HL-60 (cell line): Measurements from ENCODE around the gene NFIB.

Experiments used
- DNase-seq, 2 experiments: peaks; one replicate each; pipeline ENCODE4 v3.0.0-alpha.2; 2010 to 2020; ENCODE audit warnings: low read depth in 1 of 2, low spot score in 1 of 2
- H3K27ac ChIP-seq: fragments of 250-450 bp; sonication (Bioruptor Pico); replicated peaks from 2 replicates; pipeline ENCODE4 v1.5.1; 2020; ENCODE audit warnings: mild to moderate bottlenecking, moderate library complexity
- H3K27me3 ChIP-seq: fragments of 250-450 bp; sonication (Bioruptor Pico); 2 replicates; pipeline ENCODE4 v1.5.1; 2021; ENCODE audit warnings: mild to moderate bottlenecking, moderate library complexity; ENCODE audit not compliant: insufficient read depth, poor library complexity, severe bottlenecking
- H3K4me3 ChIP-seq: replicated peaks from 2 replicates; pipeline ENCODE4 v1.5.1; 2011; ENCODE audit warnings: mild to moderate bottlenecking, control low read depth, low read length; ENCODE audit not compliant: insufficient read depth
- GABPA ChIP-seq: IDR thresholded peaks from 2 replicates; pipeline ENCODE4 v1.6.1; 2012; ENCODE audit warnings: low read depth
- POLR2AphosphoS5 ChIP-seq: IDR thresholded peaks from 2 replicates; pipeline ENCODE4 v1.6.1; 2012; ENCODE audit warnings: low read depth
- SPI1 ChIP-seq: IDR thresholded peaks from 2 replicates; pipeline ENCODE4 v1.6.1; 2012; ENCODE audit warnings: low read depth, mild to moderate bottlenecking, borderline replicate concordance
- TF ChIP-seq, protein P1 (sequence below): IDR thresholded peaks from 2 replicates; pipeline ENCODE4 v1.6.1; 2012; ENCODE audit warnings: low read depth; ENCODE audit not compliant: insufficient replicate concordance
- TF ChIP-seq, protein P2 (sequence below): IDR thresholded peaks from one replicate; pipeline ENCODE4 v1.5.1; 2011; ENCODE audit warnings: low read length, control low read depth, inconsistent platforms; ENCODE audit not compliant: insufficient read depth

NFIB gene

DNA sequence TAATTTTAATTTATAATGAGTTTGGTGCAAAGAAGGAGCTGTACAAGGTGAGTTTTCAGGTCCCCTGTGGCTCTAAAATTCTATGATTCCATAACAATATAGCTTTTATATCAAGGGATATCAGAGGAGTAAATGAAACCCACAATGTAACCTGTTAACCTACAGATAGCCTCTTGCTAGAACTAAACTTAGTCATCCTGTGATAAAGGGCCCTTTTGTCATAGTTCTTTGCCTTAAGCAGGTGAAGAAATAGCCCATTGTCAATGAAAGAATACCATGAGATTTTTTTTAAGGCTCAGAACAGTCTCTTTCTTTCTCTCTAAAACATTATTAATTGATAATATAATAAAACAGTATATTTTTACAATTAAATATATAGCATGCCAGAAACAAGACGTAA lies 127.8 kb downstream of the NFIB start:
- no peak overlapping the region for H3K27ac ChIP-seq
- H3K27me3 ChIP-seq: no peaks in the 10 kb centered on the region
- TF ChIP-seq, protein P1, sequence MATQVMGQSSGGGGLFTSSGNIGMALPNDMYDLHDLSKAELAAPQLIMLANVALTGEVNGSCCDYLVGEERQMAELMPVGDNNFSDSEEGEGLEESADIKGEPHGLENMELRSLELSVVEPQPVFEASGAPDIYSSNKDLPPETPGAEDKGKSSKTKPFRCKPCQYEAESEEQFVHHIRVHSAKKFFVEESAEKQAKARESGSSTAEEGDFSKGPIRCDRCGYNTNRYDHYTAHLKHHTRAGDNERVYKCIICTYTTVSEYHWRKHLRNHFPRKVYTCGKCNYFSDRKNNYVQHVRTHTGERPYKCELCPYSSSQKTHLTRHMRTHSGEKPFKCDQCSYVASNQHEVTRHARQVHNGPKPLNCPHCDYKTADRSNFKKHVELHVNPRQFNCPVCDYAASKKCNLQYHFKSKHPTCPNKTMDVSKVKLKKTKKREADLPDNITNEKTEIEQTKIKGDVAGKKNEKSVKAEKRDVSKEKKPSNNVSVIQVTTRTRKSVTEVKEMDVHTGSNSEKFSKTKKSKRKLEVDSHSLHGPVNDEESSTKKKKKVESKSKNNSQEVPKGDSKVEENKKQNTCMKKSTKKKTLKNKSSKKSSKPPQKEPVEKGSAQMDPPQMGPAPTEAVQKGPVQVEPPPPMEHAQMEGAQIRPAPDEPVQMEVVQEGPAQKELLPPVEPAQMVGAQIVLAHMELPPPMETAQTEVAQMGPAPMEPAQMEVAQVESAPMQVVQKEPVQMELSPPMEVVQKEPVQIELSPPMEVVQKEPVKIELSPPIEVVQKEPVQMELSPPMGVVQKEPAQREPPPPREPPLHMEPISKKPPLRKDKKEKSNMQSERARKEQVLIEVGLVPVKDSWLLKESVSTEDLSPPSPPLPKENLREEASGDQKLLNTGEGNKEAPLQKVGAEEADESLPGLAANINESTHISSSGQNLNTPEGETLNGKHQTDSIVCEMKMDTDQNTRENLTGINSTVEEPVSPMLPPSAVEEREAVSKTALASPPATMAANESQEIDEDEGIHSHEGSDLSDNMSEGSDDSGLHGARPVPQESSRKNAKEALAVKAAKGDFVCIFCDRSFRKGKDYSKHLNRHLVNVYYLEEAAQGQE: no peak
- TF ChIP-seq SPI1 (no peak), GABPA (no peak), POLR2AphosphoS5 (no peak)
- TF ChIP-seq, protein P2, sequence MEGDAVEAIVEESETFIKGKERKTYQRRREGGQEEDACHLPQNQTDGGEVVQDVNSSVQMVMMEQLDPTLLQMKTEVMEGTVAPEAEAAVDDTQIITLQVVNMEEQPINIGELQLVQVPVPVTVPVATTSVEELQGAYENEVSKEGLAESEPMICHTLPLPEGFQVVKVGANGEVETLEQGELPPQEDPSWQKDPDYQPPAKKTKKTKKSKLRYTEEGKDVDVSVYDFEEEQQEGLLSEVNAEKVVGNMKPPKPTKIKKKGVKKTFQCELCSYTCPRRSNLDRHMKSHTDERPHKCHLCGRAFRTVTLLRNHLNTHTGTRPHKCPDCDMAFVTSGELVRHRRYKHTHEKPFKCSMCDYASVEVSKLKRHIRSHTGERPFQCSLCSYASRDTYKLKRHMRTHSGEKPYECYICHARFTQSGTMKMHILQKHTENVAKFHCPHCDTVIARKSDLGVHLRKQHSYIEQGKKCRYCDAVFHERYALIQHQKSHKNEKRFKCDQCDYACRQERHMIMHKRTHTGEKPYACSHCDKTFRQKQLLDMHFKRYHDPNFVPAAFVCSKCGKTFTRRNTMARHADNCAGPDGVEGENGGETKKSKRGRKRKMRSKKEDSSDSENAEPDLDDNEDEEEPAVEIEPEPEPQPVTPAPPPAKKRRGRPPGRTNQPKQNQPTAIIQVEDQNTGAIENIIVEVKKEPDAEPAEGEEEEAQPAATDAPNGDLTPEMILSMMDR: no peak
- no peak for DNase-seq
- no peak overlapping the region for H3K4me3 ChIP-seq

DNA sequence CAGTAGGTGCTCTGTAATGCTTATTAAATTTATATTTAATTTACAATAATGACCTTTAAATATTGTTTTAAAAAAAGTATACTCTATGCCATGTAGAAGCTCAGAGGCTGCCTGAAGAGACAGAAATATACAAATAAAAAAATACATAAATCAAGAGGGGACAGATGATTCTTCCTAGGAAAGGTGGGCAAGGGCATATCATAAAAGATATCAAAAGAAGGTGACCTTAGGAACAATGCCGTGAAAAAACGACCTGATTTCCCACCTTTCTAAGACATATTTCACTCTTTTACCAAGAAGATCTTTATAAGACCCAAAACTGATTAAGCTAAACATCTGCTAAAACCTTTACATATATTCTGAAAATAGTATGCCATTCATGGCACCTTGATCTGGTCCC lies 128.9 kb downstream of the NFIB start:
- no peak overlapping the region for H3K4me3 ChIP-seq
- DNase-seq: no peak
- H3K27me3 ChIP-seq: no peaks in the 10 kb centered on the region
- TF ChIP-seq, protein P2: no peak
- no peak for TF ChIP-seq SPI1
- no peak for TF ChIP-seq POLR2AphosphoS5
- no peak for TF ChIP-seq GABPA
- TF ChIP-seq, protein P1: no peak
- no peak overlapping the region for H3K27ac ChIP-seq

DNA sequence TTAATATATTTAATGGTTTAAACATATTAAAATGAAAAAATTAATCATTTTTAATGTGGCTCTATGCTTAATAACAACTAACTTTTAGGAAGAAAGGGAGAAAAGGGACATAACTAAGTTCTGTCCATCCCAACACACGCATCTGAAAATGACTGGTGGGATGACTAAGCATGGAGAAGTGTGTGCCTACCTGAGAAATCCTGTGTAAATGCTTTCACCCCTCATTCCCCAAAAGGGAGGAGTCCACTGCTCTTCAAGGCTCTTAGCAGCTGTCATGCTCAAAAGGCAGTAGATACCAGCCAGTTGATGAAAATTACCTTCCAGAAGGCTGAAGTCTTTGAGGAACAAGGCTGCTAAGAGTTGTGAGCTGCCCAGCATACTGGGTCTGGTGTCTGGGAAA lies 130.9 kb downstream of the NFIB start:
- no peak for DNase-seq
- Histone ChIP-seq H3K27ac (no peak overlapping the region), H3K27me3 (no peaks in the 10 kb centered on the region), H3K4me3 (no peak overlapping the region)
- TF ChIP-seq GABPA: no peak
- TF ChIP-seq POLR2AphosphoS5: no peak

DNA sequence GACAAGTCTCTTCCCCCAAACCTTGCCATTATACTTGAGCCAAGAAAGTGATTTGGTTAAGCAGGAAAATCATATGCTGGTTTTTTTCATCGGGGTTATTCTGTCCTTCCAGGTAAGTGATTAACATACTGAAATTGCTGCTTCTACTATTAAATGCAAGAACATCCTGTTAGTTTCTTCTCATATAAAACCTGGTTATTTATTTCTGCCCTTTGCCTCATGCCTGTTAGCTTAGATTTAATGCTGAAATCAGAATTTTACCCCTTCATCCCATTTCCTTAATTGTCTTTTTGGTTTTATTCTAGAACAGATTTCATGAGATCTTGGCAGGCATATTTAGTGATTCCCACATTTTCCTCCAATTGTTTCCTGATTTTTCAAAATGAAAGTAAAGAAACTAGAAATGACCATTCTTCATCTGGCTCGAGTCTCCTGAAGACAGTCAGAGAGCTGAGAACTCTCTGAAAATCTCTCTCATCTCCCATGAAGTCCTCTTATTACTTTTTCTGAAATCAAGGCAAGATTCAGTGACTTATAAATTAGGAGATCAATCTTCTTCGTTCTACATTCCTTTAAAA lies 132.9 kb downstream of the NFIB start:
- TF ChIP-seq, protein P1: no peak
- no peak for TF ChIP-seq SPI1
- TF ChIP-seq, protein P2: no peak
- TF ChIP-seq GABPA: no peak
- no peak for TF ChIP-seq POLR2AphosphoS5
- no peak for DNase-seq
- Histone ChIP-seq H3K4me3 (no peak overlapping the region), H3K27me3 (no peaks in the 10 kb centered on the region), H3K27ac (no peak overlapping the region)
